MM.1S (cell line): ENCODE measurements around the gene FOXR2.

Experiments used
- DNase-seq: peaks from one replicate; pipeline ENCODE4 v3.0.0-alpha.2; 2015
- H2AFZ ChIP-seq: fragments of 300-600 bp; sonication (generic); 2 replicates; pipeline ENCODE4 v1.6.0; 2016; ENCODE audit warnings: antibody characterized with exemption, low read length
- H3F3A ChIP-seq: fragments of 300-600 bp; sonication (generic); 2 replicates; pipeline ENCODE4 v1.6.1; 2016; ENCODE audit warnings: mild to moderate bottlenecking, antibody characterized with exemption, low read length, moderate library complexity, mixed read lengths; ENCODE audit not compliant: insufficient read depth
- H3K27ac ChIP-seq: fragments of 300-600 bp; sonication (generic); 2 replicates; pipeline ENCODE4 v1.5.1; 2016; ENCODE audit warnings: mild to moderate bottlenecking, low read length
- H3K27me3 ChIP-seq: fragments of 300-600 bp; sonication (generic); replicated peaks from 2 replicates; pipeline ENCODE4 v1.6.0; 2016; ENCODE audit warnings: low read length; ENCODE audit not compliant: insufficient read depth
- H3K36me3 ChIP-seq: fragments of 300-600 bp; sonication (generic); replicated peaks from 2 replicates; pipeline ENCODE4 v1.6.1; 2016; ENCODE audit warnings: mild to moderate bottlenecking, low read length, mixed read lengths; ENCODE audit not compliant: insufficient read depth
- H3K4me1 ChIP-seq: fragments of 300-600 bp; sonication (generic); 2 replicates; pipeline ENCODE4 v1.6.1; 2016; ENCODE audit warnings: low read length, mixed read lengths
- H3K4me2 ChIP-seq: fragments of 300-600 bp; sonication (generic); 2 replicates; pipeline ENCODE4 v1.6.0; 2016; ENCODE audit warnings: low read depth, low read length
- H3K4me3 ChIP-seq: fragments of 300-600 bp; sonication (generic); 2 replicates; pipeline ENCODE4 v1.5.1; 2016; ENCODE audit warnings: low read length, mixed read lengths
- H3K79me2 ChIP-seq: fragments of 300-600 bp; sonication (generic); 2 replicates; pipeline ENCODE4 v1.6.1; 2016; ENCODE audit warnings: mixed run types, low read length, mixed read lengths
- H3K9ac ChIP-seq: fragments of 300-600 bp; sonication (generic); 2 replicates; pipeline ENCODE4 v1.6.1; 2016; ENCODE audit warnings: low read length, mixed read lengths
- H3K9me2 ChIP-seq: fragments of 300-600 bp; sonication (generic); replicated peaks from 2 replicates; pipeline ENCODE4 v1.6.1; 2016; ENCODE audit warnings: mild to moderate bottlenecking, low read length, mixed read lengths; ENCODE audit not compliant: insufficient read depth
- H3K9me3 ChIP-seq: fragments of 300-600 bp; sonication (generic); replicated peaks from 2 replicates; pipeline ENCODE4 v1.6.1; 2016; ENCODE audit warnings: mild to moderate bottlenecking, low read length, mixed read lengths; ENCODE audit not compliant: insufficient read depth
- H4K20me1 ChIP-seq: fragments of 300-600 bp; sonication (generic); 2 replicates; pipeline ENCODE4 v1.6.1; 2016; ENCODE audit warnings: mild to moderate bottlenecking, low read length, moderate library complexity, mixed read lengths; ENCODE audit not compliant: insufficient read depth
- EZH2 ChIP-seq: fragments of 300-600 bp; sonication (generic); optimal IDR thresholded peaks from 2 replicates; pipeline ENCODE3; 2017; ENCODE audit warnings: low read depth, mild to moderate bottlenecking, antibody characterized with exemption, low read length, mixed read lengths
- EZH2phosphoT487 ChIP-seq: fragments of 300-600 bp; sonication (generic); IDR thresholded peaks from 2 replicates; pipeline ENCODE4 v1.6.1; 2018; ENCODE audit warnings: antibody characterized with exemption, low read length
- TF ChIP-seq, protein P1 (sequence below): fragments of 300-600 bp; sonication (generic); IDR thresholded peaks from 2 replicates; pipeline ENCODE4 v1.5.1; 2016; ENCODE audit warnings: antibody characterized with exemption, low read length, mixed read lengths

Gene FOXR2

DNA sequence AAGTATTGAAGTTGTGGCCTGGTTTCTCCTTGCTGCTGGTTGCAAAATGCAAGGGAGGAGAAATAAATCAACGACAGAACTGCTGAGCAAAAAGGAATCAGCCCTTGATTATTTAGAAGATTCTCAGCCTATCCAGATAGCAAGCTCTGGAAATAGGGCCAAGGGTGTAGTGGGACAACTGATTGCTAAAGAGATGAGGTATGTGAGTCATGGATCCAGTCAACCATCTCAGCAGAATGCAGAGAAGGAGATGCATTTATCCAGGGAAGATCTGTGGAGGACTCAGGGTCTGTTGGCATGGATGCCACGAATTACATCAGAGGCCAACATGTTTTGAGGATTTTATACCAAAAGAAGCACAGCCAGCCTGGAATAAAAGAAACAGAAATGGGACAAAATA is 36.7 kb downstream of the FOXR2 start:
- H3K9me2 ChIP-seq, result no peaks in the 10 kb centered on the region
- no peaks in the 10 kb centered on the region for H3K4me1 ChIP-seq
- no peak overlapping the region for H2AFZ ChIP-seq
- H4K20me1 ChIP-seq, result no peaks in the 10 kb centered on the region
- DNase-seq, result no peak
- no peak overlapping the region for H3K9ac ChIP-seq
- H3K36me3 ChIP-seq, result no peaks in the 10 kb centered on the region
- H3K27me3 ChIP-seq, result no peaks in the 10 kb centered on the region
- no peaks in the 10 kb centered on the region for H3F3A ChIP-seq
- TF ChIP-seq EZH2phosphoT487 (no peak), EZH2 (no peak)
- TF ChIP-seq, protein P1, sequence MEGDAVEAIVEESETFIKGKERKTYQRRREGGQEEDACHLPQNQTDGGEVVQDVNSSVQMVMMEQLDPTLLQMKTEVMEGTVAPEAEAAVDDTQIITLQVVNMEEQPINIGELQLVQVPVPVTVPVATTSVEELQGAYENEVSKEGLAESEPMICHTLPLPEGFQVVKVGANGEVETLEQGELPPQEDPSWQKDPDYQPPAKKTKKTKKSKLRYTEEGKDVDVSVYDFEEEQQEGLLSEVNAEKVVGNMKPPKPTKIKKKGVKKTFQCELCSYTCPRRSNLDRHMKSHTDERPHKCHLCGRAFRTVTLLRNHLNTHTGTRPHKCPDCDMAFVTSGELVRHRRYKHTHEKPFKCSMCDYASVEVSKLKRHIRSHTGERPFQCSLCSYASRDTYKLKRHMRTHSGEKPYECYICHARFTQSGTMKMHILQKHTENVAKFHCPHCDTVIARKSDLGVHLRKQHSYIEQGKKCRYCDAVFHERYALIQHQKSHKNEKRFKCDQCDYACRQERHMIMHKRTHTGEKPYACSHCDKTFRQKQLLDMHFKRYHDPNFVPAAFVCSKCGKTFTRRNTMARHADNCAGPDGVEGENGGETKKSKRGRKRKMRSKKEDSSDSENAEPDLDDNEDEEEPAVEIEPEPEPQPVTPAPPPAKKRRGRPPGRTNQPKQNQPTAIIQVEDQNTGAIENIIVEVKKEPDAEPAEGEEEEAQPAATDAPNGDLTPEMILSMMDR, result no peak
- H3K4me2 ChIP-seq, result no peak overlapping the region
- H3K27ac ChIP-seq, result no peak overlapping the region
- H3K9me3 ChIP-seq, result no peaks in the 10 kb centered on the region
- no peaks in the 10 kb centered on the region for H3K79me2 ChIP-seq
- H3K4me3 ChIP-seq, result no peak overlapping the region

DNA sequence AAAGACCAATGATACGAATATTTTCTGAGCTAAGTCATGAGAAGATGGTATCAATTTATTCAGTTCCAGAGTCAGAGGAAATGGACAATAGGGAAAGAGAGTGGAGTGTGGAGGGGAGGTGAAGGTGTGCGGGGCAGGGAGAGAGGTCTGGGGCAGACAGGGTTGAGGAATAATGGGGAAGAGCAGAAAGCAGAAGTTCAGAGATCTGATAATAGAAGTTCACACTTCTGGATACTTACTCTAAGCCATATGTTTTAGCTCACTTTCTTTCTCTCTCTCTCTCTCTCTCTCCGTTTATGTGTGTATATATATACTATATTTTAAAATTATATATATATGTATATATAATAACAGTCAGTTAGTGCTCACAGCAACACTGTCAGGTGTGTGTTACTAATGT is 40.4 kb downstream of the FOXR2 start:
- Histone ChIP-seq H3K4me2 (no peak overlapping the region), H2AFZ (no peak overlapping the region), H3K9me3 (no peaks in the 10 kb centered on the region), H3K27me3 (no peaks in the 10 kb centered on the region), H3K36me3 (no peaks in the 10 kb centered on the region), H3K9ac (no peak overlapping the region), H4K20me1 (no peaks in the 10 kb centered on the region), H3F3A (no peaks in the 10 kb centered on the region), H3K27ac (no peak overlapping the region), H3K4me1 (no peaks in the 10 kb centered on the region), H3K9me2 (no peaks in the 10 kb centered on the region), H3K79me2 (no peaks in the 10 kb centered on the region), H3K4me3 (no peak overlapping the region)
- TF ChIP-seq EZH2phosphoT487 (no peak), EZH2 (no peak)
- TF ChIP-seq, protein P1, result no peak
- no peak for DNase-seq

GRCh38 chrX:55668084-55668483 is 44.9 kb downstream of the FOXR2 start:
- Histone ChIP-seq H3K36me3 (no peaks in the 10 kb centered on the region), H3K4me2 (no peak overlapping the region), H3K4me1 (no peaks in the 10 kb centered on the region), H2AFZ (no peak overlapping the region), H3K27ac (no peak overlapping the region), H4K20me1 (no peaks in the 10 kb centered on the region), H3K9ac (no peak overlapping the region), H3K79me2 (no peaks in the 10 kb centered on the region), H3F3A (no peaks in the 10 kb centered on the region), H3K27me3 (no peaks in the 10 kb centered on the region), H3K9me2 (no peaks in the 10 kb centered on the region), H3K4me3 (no peak overlapping the region), H3K9me3 (no peaks in the 10 kb centered on the region)
- TF ChIP-seq EZH2phosphoT487 (no peak), EZH2 (no peak)
- TF ChIP-seq, protein P1, result no peak
- DNase-seq, result no peak
